H9 (cell line): ENCODE data around the gene CCDC91. TPM values are rescaled to one million over a fixed set of nuclear protein-coding genes. Genes with fewer than 3 reads are reported as not detected.

Source experiments
- DNase-seq: peaks from one replicate; pipeline ENCODE4 v3.0.0-alpha.2; 2017
- H2AFZ ChIP-seq: one replicate; pipeline ENCODE4 v1.6.1; 2013; ENCODE audit warnings: mild to moderate bottlenecking, low read length, control low read depth, moderate library complexity
- H2AK5ac ChIP-seq: 2 replicates; pipeline ENCODE4 v1.6.1; 2013; ENCODE audit warnings: low read length, control low read depth, mixed read lengths; ENCODE audit not compliant: insufficient read length
- H2BK120ac ChIP-seq: one replicate; pipeline ENCODE4 v1.6.1; 2013; ENCODE audit warnings: low read depth, mild to moderate bottlenecking, low read length, control low read depth, inconsistent platforms; ENCODE audit not compliant: poor library complexity, severe bottlenecking
- H2BK12ac ChIP-seq: 2 replicates; pipeline ENCODE4 v1.6.1; 2013; ENCODE audit warnings: low read length, control low read depth, mixed read lengths, low read depth; ENCODE audit not compliant: insufficient read length
- H2BK15ac ChIP-seq: 2 replicates; pipeline ENCODE4 v1.6.1; 2013; ENCODE audit warnings: low read depth, low read length, control low read depth
- H2BK20ac ChIP-seq: one replicate; pipeline ENCODE4 v1.6.1; 2013; ENCODE audit warnings: low read depth, mild to moderate bottlenecking, low read length, control low read depth, inconsistent platforms; ENCODE audit not compliant: poor library complexity, severe bottlenecking
- H2BK5ac ChIP-seq: 2 replicates; pipeline ENCODE4 v1.6.1; 2013; ENCODE audit warnings: low read length, control low read depth, mixed read lengths; ENCODE audit not compliant: insufficient read length
- H3K14ac ChIP-seq: 2 replicates; pipeline ENCODE4 v1.6.1; 2013; ENCODE audit warnings: low read length, control low read depth; ENCODE audit not compliant: insufficient read depth
- H3K18ac ChIP-seq: 2 replicates; pipeline ENCODE4 v1.6.1; 2013; ENCODE audit warnings: low read depth, mild to moderate bottlenecking, mixed read lengths, low read length, control low read depth; ENCODE audit not compliant: insufficient read length
- H3K23ac ChIP-seq: 2 replicates; pipeline ENCODE4 v1.6.1; 2013; ENCODE audit warnings: low read length, control low read depth, mixed read lengths, low read depth; ENCODE audit not compliant: insufficient read length
- H3K23me2 ChIP-seq: 2 replicates; pipeline ENCODE4 v1.6.1; 2013; ENCODE audit warnings: low read depth, mild to moderate bottlenecking, mixed read lengths, low read length, control low read depth; ENCODE audit not compliant: insufficient read length, poor library complexity, severe bottlenecking
- H3K27ac ChIP-seq: 2 replicates; pipeline ENCODE4 v1.5.1; 2013; ENCODE audit warnings: low read length, control low read depth, mixed read lengths, low read depth; ENCODE audit not compliant: insufficient read length
- H3K27me3 ChIP-seq: 2 replicates; pipeline ENCODE4 v1.6.1; 2013; ENCODE audit warnings: low read length, control low read depth, inconsistent platforms; ENCODE audit not compliant: insufficient read depth
- H3K4ac ChIP-seq: 2 replicates; pipeline ENCODE4 v1.6.1; 2013; ENCODE audit warnings: low read depth, mild to moderate bottlenecking, control low read depth, inconsistent platforms, low read length, moderate library complexity
- H3K4me1 ChIP-seq: 2 replicates; pipeline ENCODE4 v1.6.1; 2013; ENCODE audit warnings: low read length, control low read depth, inconsistent platforms; ENCODE audit not compliant: insufficient read depth
- H3K4me2 ChIP-seq: 2 replicates; pipeline ENCODE4 v1.6.1; 2013; ENCODE audit warnings: low read length, control low read depth, mixed read lengths; ENCODE audit not compliant: insufficient read length, insufficient read depth
- H3K56ac ChIP-seq: 2 replicates; pipeline ENCODE4 v1.6.1; 2013; ENCODE audit warnings: low read depth, mild to moderate bottlenecking, mixed read lengths, low read length, control low read depth; ENCODE audit not compliant: insufficient read length
- H3K79me1 ChIP-seq: 2 replicates; pipeline ENCODE4 v1.6.1; 2013; ENCODE audit warnings: low read depth, mild to moderate bottlenecking, moderate library complexity, low read length, control low read depth, inconsistent platforms; ENCODE audit not compliant: insufficient read depth, poor library complexity, severe bottlenecking
- H3K79me2 ChIP-seq: 2 replicates; pipeline ENCODE4 v1.6.1; 2013; ENCODE audit warnings: low read length, control low read depth, inconsistent platforms; ENCODE audit not compliant: insufficient read depth
- H3K9ac ChIP-seq: 2 replicates; pipeline ENCODE4 v1.6.1; 2013; ENCODE audit warnings: low read length, control low read depth, mixed read lengths; ENCODE audit not compliant: insufficient read length; ENCODE audit errors: extremely low read depth
- H3K9me3 ChIP-seq: one replicate; pipeline ENCODE4 v1.6.1; 2013; ENCODE audit warnings: low read depth, low read length, inconsistent platforms; ENCODE audit not compliant: control insufficient read depth
- H3T11ph ChIP-seq: one replicate; pipeline ENCODE4 v1.6.1; 2013; ENCODE audit warnings: mild to moderate bottlenecking, low read length, control low read depth, inconsistent platforms
- H4K20me1 ChIP-seq: one replicate; pipeline ENCODE4 v1.6.1; 2013; ENCODE audit not compliant: control insufficient read depth, insufficient read length, insufficient read depth
- H4K5ac ChIP-seq: 2 replicates; pipeline ENCODE4 v1.6.1; 2013; ENCODE audit warnings: low read depth, mild to moderate bottlenecking, mixed read lengths, low read length, control low read depth; ENCODE audit not compliant: insufficient read length
- H4K8ac ChIP-seq: replicated peaks from 2 replicates; pipeline ENCODE4 v1.6.1; 2013; ENCODE audit warnings: low read length, control low read depth, mixed read lengths, low read depth; ENCODE audit not compliant: insufficient read length
- H4K91ac ChIP-seq: 2 replicates; pipeline ENCODE4 v1.6.1; 2013; ENCODE audit warnings: low read depth, mild to moderate bottlenecking, moderate library complexity, mixed read lengths, low read length, control low read depth; ENCODE audit not compliant: insufficient read length
- H3K27ac Mint-ChIP-seq, 3 experiments: 2 replicates in 2 of 3; 3 replicates in 1 of 3; pipeline ENCODE4 v1.8.0; 2020 to 2021; ENCODE audit warnings: mixed read lengths in 3 of 3, mild to moderate bottlenecking in 1 of 3, moderate library complexity in 1 of 3
- H3K27me3 Mint-ChIP-seq: 2 replicates; pipeline ENCODE4 v1.8.0; 2021; ENCODE audit warnings: low read depth, mild to moderate bottlenecking, moderate library complexity, mixed read lengths
- H3K36me3 Mint-ChIP-seq, 3 experiments: 2 replicates in 2 of 3; 3 replicates in 1 of 3; pipeline ENCODE4 v1.8.0; 2020 to 2021; ENCODE audit warnings: low read depth in 3 of 3, mixed read lengths in 3 of 3; ENCODE audit not compliant: insufficient read depth in 1 of 3
- H3K4me1 Mint-ChIP-seq, 2 experiments: 2 replicates each; pipeline ENCODE4 v1.8.0; 2020; ENCODE audit warnings: mixed read lengths in 2 of 2
- H3K4me3 Mint-ChIP-seq, 2 experiments: 2 replicates in 1 of 2; 3 replicates in 1 of 2; pipeline ENCODE4 v1.8.0; 2020 to 2021; ENCODE audit warnings: mild to moderate bottlenecking in 2 of 2, mixed read lengths in 2 of 2, moderate library complexity in 1 of 2
- H3K9me3 Mint-ChIP-seq, 2 experiments: 2 replicates in 1 of 2; 3 replicates in 1 of 2; pipeline ENCODE4 v1.8.0; 2020; ENCODE audit warnings: mild to moderate bottlenecking in 2 of 2, mixed read lengths in 2 of 2, moderate library complexity in 1 of 2
- CTCF ChIP-seq: fragments of 200-600 bp; sonication (generic); conservative IDR thresholded peaks from 3 replicates; pipeline ENCODE4 v1.8.0; 2021; ENCODE audit warnings: antibody characterized with exemption, mild to moderate bottlenecking
- WGBS: extraction: QIAGEN DNeasy Blood & Tissue Kit; methylation state at CpG from one replicate; pipeline ENCODE4 v1.1.7; 2013; ENCODE audit warnings: missing lambda C conversion rate, low lambda C conversion rate, mixed read lengths; ENCODE audit not compliant: insufficient read length; ENCODE audit errors: extremely low coverage; 5-methylcytosine and 5-hydroxymethylcytosine counted together
- total RNA-seq: library from RNA; stranded (reverse); gene quantifications from 2 replicates; pipeline ENCODE4 v1.2.1, GENCODE V29; 2021

CCDC91 gene
- total RNA-seq, 1 experiment from 2014 or later = 22.7 TPM

GRCh38 chr12:28479683-28480082, 289.4 kb downstream of the CCDC91 start:
- no peak for TF ChIP-seq CTCF
- Mint-ChIP-seq H3K27me3 (no peaks in the 10 kb centered on the region), H3K4me1 (peaks cover 5% of the 10 kb centered on the region in 2 experiments; a peak in 3 of 4 replicates), H3K4me3 (no peak overlapping the region), H3K27ac (no peak overlapping the region), H3K36me3 (peaks cover 8 to 24% (median 24%) of the 10 kb centered on the region in 3 experiments), H3K9me3 (peaks cover 3 to 11% of the 10 kb centered on the region in 2 experiments; a peak in 2 of 5 replicates)
- Histone ChIP-seq H3K4me1 (no peaks in the 10 kb centered on the region), H3T11ph (no peak overlapping the region), H2BK20ac (no peak overlapping the region), H4K8ac (no peak overlapping the region), H3K18ac (no peak overlapping the region), H3K56ac (no peak overlapping the region), H2BK120ac (no peak overlapping the region), H2BK5ac (no peak overlapping the region), H3K27me3 (no peaks in the 10 kb centered on the region), H2BK15ac (no peak overlapping the region), H2BK12ac (no peak overlapping the region), H2AFZ (no peak overlapping the region), H3K9me3 (no peaks in the 10 kb centered on the region), H4K5ac (no peak overlapping the region), H4K91ac (no peak overlapping the region), H3K4me2 (no peak overlapping the region), H3K23me2 (no peaks in the 10 kb centered on the region), H2AK5ac (no peak overlapping the region), H3K9ac (no peak overlapping the region), H3K27ac (no peak overlapping the region), H3K79me1 (no peaks in the 10 kb centered on the region), H3K79me2 (no peaks in the 10 kb centered on the region), H4K20me1 (no peaks in the 10 kb centered on the region), H3K4ac (no peak overlapping the region), H3K14ac (no peak overlapping the region), H3K23ac (no peak overlapping the region)
- no CpG with 5 or more reads among the region's 1 CpG for WGBS
- DNase-seq = no peak
